A673 (cell line): ENCODE results near the gene ANK3.

ENCODE experiments used
- CTCF ChIP-seq: fragments of 300-800, 200-600 bp; sonication (generic); conservative IDR thresholded peaks from 2 replicates; pipeline ENCODE4 v1.5.1; 2017; ENCODE audit warnings: low read depth, mild to moderate bottlenecking, antibody characterized with exemption, low read length, moderate library complexity, mixed read lengths
- EZH2 ChIP-seq: fragments of 200-600 bp; sonication (generic); IDR thresholded peaks from 2 replicates; pipeline ENCODE4 v1.6.1; 2017; ENCODE audit warnings: borderline replicate concordance, low read depth, mild to moderate bottlenecking, mixed read lengths, antibody characterized with exemption, low read length; ENCODE audit not compliant: poor library complexity, severe bottlenecking

- no peak for TF ChIP-seq CTCF
- TF ChIP-seq EZH2: no peak
These were observed 246.9 kb downstream of the ANK3 start for GRCh38 chr10:60142736-60143135.
